ENCODE results near the gene TXNL4A.
A peak's percentile ranks its signal among the peaks of the same experiment; 100 is the strongest.
"Not testable (repeated sequence)": the region's sequence is repeated elsewhere in the genome, so short reads cannot be mapped to it uniquely, and the experiment has no call there.

TXNL4A gene

DNA sequence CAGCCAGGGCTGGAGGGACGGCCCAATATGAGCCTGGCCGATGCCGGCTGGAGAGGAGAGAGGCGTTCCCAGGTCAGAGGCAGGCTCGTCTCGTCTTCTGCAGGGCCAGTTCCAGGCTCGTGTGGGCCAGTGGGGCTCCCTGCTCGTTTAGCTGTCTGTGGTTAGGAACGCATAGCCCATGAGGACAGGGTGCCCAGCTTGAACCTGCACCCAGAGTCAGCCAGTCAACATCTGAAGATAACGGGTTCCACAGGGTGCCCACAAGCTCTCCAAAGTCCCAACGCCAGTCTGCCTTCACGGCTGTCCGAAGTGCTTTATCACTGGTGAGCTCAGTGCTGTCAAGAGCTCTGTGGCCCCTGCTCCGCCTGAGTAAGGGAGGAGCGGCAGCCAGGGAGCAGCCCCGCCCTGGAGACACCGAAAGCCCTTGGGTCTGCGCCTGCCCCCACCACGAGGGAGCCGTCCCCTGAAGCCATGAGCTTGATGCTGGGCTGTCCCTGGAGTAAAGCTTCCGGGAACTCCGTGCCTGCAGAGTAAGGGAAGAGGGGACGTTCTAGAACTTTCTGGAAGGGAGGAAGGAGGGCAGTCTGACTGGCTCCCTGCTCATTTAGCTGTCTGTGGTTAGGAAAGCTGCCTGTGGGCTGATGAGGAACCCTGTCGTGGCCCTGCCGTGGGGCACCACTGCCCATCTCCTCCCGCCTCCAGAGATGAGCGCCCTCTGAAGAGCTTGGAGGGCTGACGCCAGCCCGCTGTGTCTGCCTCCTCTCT, 26.7 kb downstream of the TXNL4A start:
- no peaks in the 10 kb centered on the region for H3K36me3 ChIP-seq (ENCODE audit: control insufficient read depth, low read depth, low read length)
- no peaks in the 10 kb centered on the region for H3K9me3 ChIP-seq (ENCODE audit: control insufficient read depth, low read depth, low read length)
- H3K27ac ChIP-seq (ENCODE audit: low read length): no peak overlapping the region
- H3K4me1 ChIP-seq (ENCODE audit: control insufficient read depth, low read depth, low read length): peaks cover 19% of the 10 kb centered on the region
- H3K27me3 ChIP-seq (ENCODE audit: control insufficient read depth, insufficient read depth, low read length): peaks cover 79% of the 10 kb centered on the region
- H3K4me3 ChIP-seq (ENCODE audit: low read length): no peak overlapping the region
- no peak overlapping the region for H3K9ac ChIP-seq (ENCODE audit: low read length)

GRCh38 chr18:79960921-79961526, 27.3 kb downstream of the TXNL4A start:
- Histone ChIP-seq H3K4me3 (ENCODE audit: low read length) (no peak overlapping the region), H3K9me3 (ENCODE audit: control insufficient read depth, low read depth, low read length) (no peaks in the 10 kb centered on the region), H3K27ac (ENCODE audit: low read length) (no peak overlapping the region), H3K36me3 (ENCODE audit: control insufficient read depth, low read depth, low read length) (no peaks in the 10 kb centered on the region), H3K9ac (ENCODE audit: low read length) (no peak overlapping the region), H3K4me1 (ENCODE audit: control insufficient read depth, low read depth, low read length) (peaks cover 19% of the 10 kb centered on the region), H3K27me3 (ENCODE audit: control insufficient read depth, insufficient read depth, low read length) (peaks cover 85% of the 10 kb centered on the region)

GRCh38 chr18:79960161-79960801, 28.1 kb downstream of the TXNL4A start:
- Histone ChIP-seq H3K27me3 (ENCODE audit: control insufficient read depth, insufficient read depth, low read length) (peaks cover 89% of the 10 kb centered on the region), H3K4me1 (ENCODE audit: control insufficient read depth, low read depth, low read length) (peaks cover 15% of the 10 kb centered on the region)

GRCh38 chr18:79958981-79959380, 29.4 kb downstream of the TXNL4A start:
- peaks cover 89% of the 10 kb centered on the region for H3K27me3 ChIP-seq (ENCODE audit: control insufficient read depth, insufficient read depth, low read length)

More at GRCh38 chr18:79960161-79960801, 28.1 kb downstream of the TXNL4A start:
- H3K9me3 ChIP-seq (ENCODE audit: control insufficient read depth, low read depth, low read length); H3K27ac ChIP-seq (ENCODE audit: low read length); H3K9ac ChIP-seq (ENCODE audit: low read length); H3K36me3 ChIP-seq (ENCODE audit: control insufficient read depth, low read depth, low read length); H3K4me3 ChIP-seq (ENCODE audit: low read length): not testable (repeated sequence)

GRCh38 chr18:79956276-79956675, 32.1 kb downstream of the TXNL4A start:
- no peaks in the 10 kb centered on the region for H3K9me3 ChIP-seq (ENCODE audit: control insufficient read depth, low read depth, low read length)
- H3K9ac ChIP-seq (ENCODE audit: low read length): no peak overlapping the region
- H3K27me3 ChIP-seq (ENCODE audit: control insufficient read depth, insufficient read depth, low read length): peaks cover 85% of the 10 kb centered on the region
- H3K36me3 ChIP-seq (ENCODE audit: control insufficient read depth, low read depth, low read length): no peaks in the 10 kb centered on the region
- H3K4me1 ChIP-seq (ENCODE audit: control insufficient read depth, low read depth, low read length): peaks cover 17% of the 10 kb centered on the region
- H3K4me3 ChIP-seq (ENCODE audit: low read length): no peak overlapping the region
- H3K27ac ChIP-seq (ENCODE audit: low read length): no peak overlapping the region

More at GRCh38 chr18:79958981-79959380, 29.4 kb downstream of the TXNL4A start:
- Histone ChIP-seq H3K9ac (ENCODE audit: low read length) (no peak overlapping the region), H3K27ac (ENCODE audit: low read length) (no peak overlapping the region), H3K9me3 (ENCODE audit: control insufficient read depth, low read depth, low read length) (no peaks in the 10 kb centered on the region), H3K4me3 (ENCODE audit: low read length) (no peak overlapping the region), H3K4me1 (ENCODE audit: control insufficient read depth, low read depth, low read length) (peaks cover 14% of the 10 kb centered on the region), H3K36me3 (ENCODE audit: control insufficient read depth, low read depth, low read length) (no peaks in the 10 kb centered on the region)

GRCh38 chr18:79955302-79956075, 32.9 kb downstream of the TXNL4A start:
- peaks cover 17% of the 10 kb centered on the region for H3K4me1 ChIP-seq (ENCODE audit: control insufficient read depth, low read depth, low read length)
- H3K4me3 ChIP-seq (ENCODE audit: low read length): no peak overlapping the region
- H3K9me3 ChIP-seq (ENCODE audit: control insufficient read depth, low read depth, low read length): no peaks in the 10 kb centered on the region
- H3K27ac ChIP-seq (ENCODE audit: low read length): no peak overlapping the region
- H3K36me3 ChIP-seq (ENCODE audit: control insufficient read depth, low read depth, low read length): no peaks in the 10 kb centered on the region
- peaks cover 82% of the 10 kb centered on the region for H3K27me3 ChIP-seq (ENCODE audit: control insufficient read depth, insufficient read depth, low read length)
- no peak overlapping the region for H3K9ac ChIP-seq (ENCODE audit: low read length)

DNA sequence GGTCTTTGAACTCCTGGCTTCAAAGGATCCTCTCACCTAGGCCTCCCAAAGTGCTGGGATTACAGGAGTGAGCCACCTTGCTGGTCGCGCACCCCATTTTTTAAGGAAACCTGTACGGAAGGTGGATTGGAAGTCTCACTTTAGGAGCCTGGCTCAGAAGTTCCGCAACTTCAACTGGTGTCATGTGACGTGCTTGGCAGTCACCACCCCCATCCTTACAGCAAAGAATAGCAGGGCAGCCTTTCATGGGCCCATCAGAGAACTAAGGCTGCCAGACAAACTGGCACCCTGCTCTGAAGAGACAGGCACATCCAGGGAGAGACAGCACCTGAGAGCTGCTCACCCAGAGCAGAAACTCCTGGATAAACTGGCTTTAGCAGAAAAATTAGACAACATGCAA, 33.6 kb downstream of the TXNL4A start:
- H3K4me3 ChIP-seq (ENCODE audit: low read length): no peak overlapping the region
- peaks cover 15% of the 10 kb centered on the region for H3K4me1 ChIP-seq (ENCODE audit: control insufficient read depth, low read depth, low read length)
- H3K27ac ChIP-seq (ENCODE audit: low read length): no peak overlapping the region
- no peaks in the 10 kb centered on the region for H3K36me3 ChIP-seq (ENCODE audit: control insufficient read depth, low read depth, low read length)
- no peak overlapping the region for H3K9ac ChIP-seq (ENCODE audit: low read length)
- no peaks in the 10 kb centered on the region for H3K9me3 ChIP-seq (ENCODE audit: control insufficient read depth, low read depth, low read length)
- peaks cover 82% of the 10 kb centered on the region for H3K27me3 ChIP-seq (ENCODE audit: control insufficient read depth, insufficient read depth, low read length)

GRCh38 chr18:79953971-79954651, 34.3 kb downstream of the TXNL4A start:
- Histone ChIP-seq H3K4me1 (ENCODE audit: control insufficient read depth, low read depth, low read length) (peaks cover 10% of the 10 kb centered on the region), H3K9me3 (ENCODE audit: control insufficient read depth, low read depth, low read length) (no peaks in the 10 kb centered on the region), H3K36me3 (ENCODE audit: control insufficient read depth, low read depth, low read length) (no peaks in the 10 kb centered on the region), H3K4me3 (ENCODE audit: low read length) (no peak overlapping the region), H3K27me3 (ENCODE audit: control insufficient read depth, insufficient read depth, low read length) (peaks cover 80% of the 10 kb centered on the region), H3K9ac (ENCODE audit: low read length) (no peak overlapping the region), H3K27ac (ENCODE audit: low read length) (no peak overlapping the region)

DNA sequence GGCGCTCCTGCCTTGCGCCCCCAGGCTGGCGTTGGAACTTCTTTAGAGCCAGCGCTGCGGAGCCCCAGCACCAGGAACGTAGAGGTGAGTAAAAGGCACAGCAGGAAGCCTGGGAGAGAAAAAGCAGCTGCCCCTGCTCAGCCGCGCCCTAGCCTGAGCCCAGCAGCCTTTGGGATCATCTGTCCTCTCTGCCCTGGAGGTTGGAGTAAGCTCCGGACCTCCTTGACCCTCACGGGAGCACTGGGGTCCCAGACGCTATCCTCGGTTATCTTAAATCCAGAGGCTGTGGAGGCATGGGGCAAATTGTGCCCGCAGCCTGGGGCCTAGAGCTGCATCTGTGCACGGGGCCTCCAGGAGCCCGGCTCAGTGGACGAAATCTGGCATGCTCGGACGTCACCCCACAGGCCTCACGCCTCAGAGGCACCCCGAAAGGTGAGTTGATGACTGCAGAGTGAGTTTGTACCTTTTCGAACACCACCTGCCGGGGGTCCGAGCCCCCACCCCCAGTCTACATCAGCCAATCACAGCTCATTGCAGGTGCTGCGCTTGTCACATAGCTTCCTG, 35.3 kb downstream of the TXNL4A start:
- H3K9me3 ChIP-seq (ENCODE audit: control insufficient read depth, low read depth, low read length): no peaks in the 10 kb centered on the region
- no peaks in the 10 kb centered on the region for H3K36me3 ChIP-seq (ENCODE audit: control insufficient read depth, low read depth, low read length)
- H3K27ac ChIP-seq (ENCODE audit: low read length): no peak overlapping the region
- H3K27me3 ChIP-seq (ENCODE audit: control insufficient read depth, insufficient read depth, low read length): peaks cover 71% of the 10 kb centered on the region
- H3K9ac ChIP-seq (ENCODE audit: low read length): no peak overlapping the region
- H3K4me1 ChIP-seq (ENCODE audit: control insufficient read depth, low read depth, low read length): peaks cover 6% of the 10 kb centered on the region
- peak overlapping the region; percentile 56 for H3K4me3 ChIP-seq (ENCODE audit: low read length)

- H3K4me3 ChIP-seq (ENCODE audit: low read length): peak overlapping the region; percentile 56
- no peaks in the 10 kb centered on the region for H3K9me3 ChIP-seq (ENCODE audit: control insufficient read depth, low read depth, low read length)
- peaks cover 6% of the 10 kb centered on the region for H3K4me1 ChIP-seq (ENCODE audit: control insufficient read depth, low read depth, low read length)
- H3K36me3 ChIP-seq (ENCODE audit: control insufficient read depth, low read depth, low read length): no peaks in the 10 kb centered on the region
- no peak overlapping the region for H3K27ac ChIP-seq (ENCODE audit: low read length)
- peaks cover 71% of the 10 kb centered on the region for H3K27me3 ChIP-seq (ENCODE audit: control insufficient read depth, insufficient read depth, low read length)
- no peak overlapping the region for H3K9ac ChIP-seq (ENCODE audit: low read length)
Observed at GRCh38 chr18:79952456-79952995, 35.8 kb downstream of the TXNL4A start.

All from iPS-18a (cell line).